AG09319 (cell line): ENCODE results near the gene TNFRSF8.

Experiments used
- DNase-seq: peaks from one replicate; pipeline ENCODE4 v3.0.0-alpha.2; 2010; ENCODE audit warnings: low read depth; ENCODE audit errors: extremely low read depth
- CTCF ChIP-seq: IDR thresholded peaks from 2 replicates; pipeline ENCODE4 v1.5.1; 2011; ENCODE audit warnings: low read depth, mild to moderate bottlenecking, inconsistent platforms, low read length, moderate library complexity

Gene TNFRSF8

DNA sequence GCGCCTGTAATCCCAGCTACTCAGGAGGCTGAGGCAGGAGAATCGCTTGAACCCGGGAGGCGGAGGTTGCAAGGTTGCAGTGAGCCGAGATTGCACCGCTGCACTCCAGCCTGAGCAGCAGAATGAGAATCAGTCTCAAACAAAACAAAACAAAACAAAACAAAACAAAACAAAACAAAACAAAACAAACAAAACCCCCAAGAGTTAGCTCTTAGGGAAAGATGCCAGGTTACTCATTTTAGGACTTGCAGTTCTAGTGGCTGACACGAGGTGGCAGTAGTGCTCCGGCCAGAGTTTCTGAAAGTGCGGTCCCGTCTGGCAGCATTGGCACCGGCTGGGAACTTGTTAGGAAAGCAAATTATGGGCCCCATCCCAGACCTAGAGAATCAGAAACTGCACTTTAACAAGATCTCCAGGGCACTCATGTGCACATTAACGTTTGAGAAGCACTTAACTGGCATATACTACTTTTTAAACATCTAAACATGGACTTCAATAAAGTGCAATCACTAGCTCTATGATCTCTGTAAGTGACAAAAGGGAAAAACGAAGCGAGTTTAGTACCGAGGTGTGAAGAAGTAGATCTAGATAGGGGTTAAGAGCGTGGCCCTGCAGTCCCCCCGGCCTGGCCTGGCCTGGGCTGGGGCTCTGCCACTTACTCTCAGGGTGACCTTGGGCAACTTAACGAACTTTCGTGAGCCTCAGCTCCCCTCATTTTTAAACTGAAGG lies 61.8 kb downstream of the TNFRSF8 start:
- peak; percentile 96 for TF ChIP-seq CTCF
- peak; percentile 35 for DNase-seq

GRCh38 chr1:12125422-12126355 lies 62.6 kb downstream of the TNFRSF8 start:
- TF ChIP-seq CTCF, result no peak
- no peak for DNase-seq

GRCh38 chr1:12126781-12127180 lies 63.7 kb downstream of the TNFRSF8 start:
- TF ChIP-seq CTCF, result no peak
- no peak for DNase-seq

GRCh38 chr1:12127206-12127810 lies 64.2 kb downstream of the TNFRSF8 start:
- DNase-seq, result no peak
- no peak for TF ChIP-seq CTCF

DNA sequence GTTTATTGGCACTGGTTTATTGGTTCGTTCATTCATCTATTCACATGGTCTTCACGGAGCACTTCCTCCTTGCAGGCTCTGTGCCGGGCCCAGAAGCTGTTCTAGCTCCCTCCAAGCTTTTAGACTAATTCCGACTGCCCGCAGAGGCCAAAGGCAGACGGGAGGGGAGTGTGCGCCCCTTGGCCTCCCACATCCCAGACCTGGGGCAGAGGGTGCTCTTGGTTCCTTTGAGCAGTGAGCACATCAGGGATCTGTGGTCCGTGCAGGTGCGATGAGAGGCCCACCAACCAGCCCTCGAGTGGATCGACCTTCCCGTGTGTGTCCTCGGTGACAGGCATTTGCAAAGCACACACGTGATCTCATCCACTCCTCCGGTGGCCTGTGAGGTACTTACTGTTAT lies 65.0 kb downstream of the TNFRSF8 start:
- no peak for TF ChIP-seq CTCF
- no peak for DNase-seq

DNA sequence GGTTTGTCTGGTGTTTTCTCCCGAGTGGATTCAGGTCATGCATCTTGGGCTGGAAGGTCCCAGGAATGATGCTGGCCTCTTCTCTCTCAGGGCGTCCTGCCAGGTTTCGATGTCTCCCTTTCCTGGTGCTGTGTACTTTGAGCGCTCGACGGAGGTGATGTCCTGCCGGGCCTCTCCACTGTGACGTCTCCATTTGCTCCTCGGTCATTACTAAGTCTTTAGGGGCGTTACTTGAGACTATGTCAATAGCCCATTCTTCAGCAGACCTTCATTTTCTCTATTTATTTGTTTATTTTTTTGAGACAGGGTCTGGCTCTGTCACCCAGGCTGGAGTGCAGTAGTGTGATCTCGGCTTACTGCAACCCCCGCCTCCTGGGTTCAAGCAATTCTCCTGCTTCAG lies 66.5 kb downstream of the TNFRSF8 start:
- DNase-seq, result no peak
- no peak for TF ChIP-seq CTCF
